ENCODE results near the gene MT1HL1. TPM values are rescaled to one million over a fixed set of nuclear protein-coding genes. Genes with fewer than 3 reads are reported as not detected.

Gene MT1HL1
- total and polyA plus RNA-seq, 2 of the 4 experiments (the other 2 are of a cell fraction): not detected

- Histone ChIP-seq H3K9ac (ENCODE audit: low read depth, low read length) (no peak overlapping the region), H3K23ac (ENCODE audit: low read depth, low read length) (no peak overlapping the region), H3K27ac (ENCODE audit: insufficient read depth, low read length) (no peak overlapping the region), H2AFZ (replicated peaks; ENCODE audit: low read length, poor library complexity) (no peak overlapping the region), H3K56ac (ENCODE audit: extremely low read depth, insufficient read depth, low read length) (no peak overlapping the region), H3K9me3 (ENCODE audit: control insufficient read depth, insufficient read depth, low read length) (peaks cover 13% of the 10 kb centered on the region), H3K4me2 (ENCODE audit: low read depth, low read length) (no peak overlapping the region), H2AK5ac (ENCODE audit: low read depth, low read length) (no peak overlapping the region), H2BK20ac (ENCODE audit: low read depth, low read length) (no peak overlapping the region), H3K18ac (ENCODE audit: low read depth, low read length) (no peak overlapping the region), H4K20me1 (ENCODE audit: insufficient read depth, low read length) (no peaks in the 10 kb centered on the region), H3K9me1 (ENCODE audit: insufficient read depth, low read length) (no peaks in the 10 kb centered on the region), H3K4me1 (ENCODE audit: control insufficient read depth, insufficient read depth, low read length) (no peaks in the 10 kb centered on the region), H3K79me1 (ENCODE audit: low read depth in 1 of 2, low read length in 2 of 2) (no peaks in the 10 kb centered on the region), H3K4ac (ENCODE audit: low read depth, low read length) (no peak overlapping the region), H3K4me3 (ENCODE audit: insufficient read depth, low read depth, low read length) (no peak overlapping the region), H4K8ac (ENCODE audit: low read depth in 2 of 2, low read length in 2 of 2) (no peak overlapping the region), H3K27me3 (ENCODE audit: control insufficient read depth, insufficient read depth, low read length) (no peaks in the 10 kb centered on the region), H4K5ac (ENCODE audit: low read depth, low read length) (no peak overlapping the region), H4K91ac (ENCODE audit: insufficient read depth, low read depth, low read length) (no peak overlapping the region), H2BK15ac (ENCODE audit: low read depth, low read length) (no peak overlapping the region), H3K36me3 (ENCODE audit: control insufficient read depth, insufficient read depth, low read length) (no peaks in the 10 kb centered on the region), H2AK9ac (replicated peaks; ENCODE audit: low read depth, low read length, poor library complexity) (no peak overlapping the region), H3K14ac (replicated peaks; ENCODE audit: low read depth, low read length) (no peak overlapping the region), H2BK120ac (ENCODE audit: low read depth, low read length) (no peak overlapping the region), H2BK5ac (ENCODE audit: low read depth, low read length, poor library complexity, severe bottlenecking) (no peak overlapping the region)
- DNase-seq (no peak), ATAC-seq (ENCODE audit: low read depth) (no peak)
- ChIA-PET POLR2A (ENCODE audit: unreplicated experiment) (no interaction called here), CTCF (no interaction called here)
- intact Hi-C loops (cut with micrococcal nuclease): no loop called here
- TF ChIP-seq RCOR1 (IDR thresholded peaks at IDR 0.05; ENCODE audit: insufficient replicate concordance, low read length): no peak
- no peak for TF ChIP-seq MXI1 (IDR thresholded peaks at IDR 0.05; ENCODE audit: borderline replicate concordance, low read depth, low read length)
- TF ChIP-seq FOS (IDR thresholded peaks at IDR 0.05; ENCODE audit: low read depth, low read length): no peak
- no peak for TF ChIP-seq POLR2A (IDR thresholded peaks at IDR 0.05; ENCODE audit: low read depth, low read length)
- TF ChIP-seq CHD1 (IDR thresholded peaks at IDR 0.05; ENCODE audit: low read depth, low read length): no peak
- TF ChIP-seq CEBPB (IDR thresholded peaks at IDR 0.05; ENCODE audit: low read depth, low read length): no peak
- no peak for TF ChIP-seq BHLHE40 (IDR thresholded peaks at IDR 0.05; ENCODE audit: low read depth, low read length)
- TF ChIP-seq RAD21 (IDR thresholded peaks at IDR 0.05; ENCODE audit: low read length): no peak
- TF ChIP-seq MAFK (IDR thresholded peaks at IDR 0.05; ENCODE audit: low read depth, low read length): no peak
- TF ChIP-seq SMC3 (IDR thresholded peaks at IDR 0.05; ENCODE audit: low read depth, low read length): no peak
- TF ChIP-seq NFE2L2 (IDR thresholded peaks at IDR 0.05; ENCODE audit: low read depth, low read length): no peak
- TF ChIP-seq USF2 (IDR thresholded peaks at IDR 0.05; ENCODE audit: low read depth, low read length): no peak
- no peak for TF ChIP-seq RFX5 (IDR thresholded peaks at IDR 0.05; ENCODE audit: low read depth, low read length)
- no peak for TF ChIP-seq ELK1 (IDR thresholded peaks at IDR 0.05; ENCODE audit: borderline replicate concordance, low read depth, low read length)
- no peak for TF ChIP-seq MAZ (IDR thresholded peaks at IDR 0.05; ENCODE audit: borderline replicate concordance, low read depth, low read length)
- no peak for TF ChIP-seq CTCF (conservative IDR thresholded peaks at IDR 0.05; ENCODE audit: low read depth, low read length)
- in situ Hi-C loops (cut with MboI; ENCODE audit: low sequenced_read_pairs): no loop called here
- no TSS peak for BruUV-seq (replicated peaks)
- no CpG with 5 or more reads among the region's 4 CpGs for WGBS, 2 experiments (ENCODE audit: extremely low coverage in 2 of 2, insufficient read length in 1 of 2)
- dilution Hi-C loops (cut with HindIII; ENCODE audit: low sequenced_read_pairs, unreplicated experiment): no loop called here
Measured at GRCh38 chr1:237009611-237010010, 5.4 kb upstream of the MT1HL1 start.

Measured in IMR-90 (cell line).